HPDE6-E6E7 (cell line): ENCODE measurements around the gene TGFB1.
A peak's percentile ranks its signal among the peaks of the same experiment; 100 is the strongest.

ENCODE experiments used
- DNase-seq: peaks from one replicate; pipeline ENCODE4 v3.0.0; 2011; ENCODE audit warnings: missing footprints; ENCODE audit errors: extremely low spot score

The TGFB1 gene

GRCh38 chr19:41341669-41342490 lies 11.8 kb downstream of the TGFB1 start:
- DNase-seq: no peak

- DNase-seq: no peak
These were observed 13.8 kb downstream of the TGFB1 start for GRCh38 chr19:41339936-41340335.

- DNase-seq: no peak
These were observed 18.3 kb downstream of the TGFB1 start for GRCh38 chr19:41335467-41335866.

GRCh38 chr19:41334793-41335192 lies 18.9 kb downstream of the TGFB1 start:
- DNase-seq: no peak

- DNase-seq: no peak
These were observed 21.3 kb downstream of the TGFB1 start for GRCh38 chr19:41332468-41332867.

GRCh38 chr19:41332000-41332399 lies 21.7 kb downstream of the TGFB1 start:
- DNase-seq: no peak

GRCh38 chr19:41330946-41331678 lies 22.6 kb downstream of the TGFB1 start:
- DNase-seq: no peak

- DNase-seq: no peak
These were observed 23.2 kb downstream of the TGFB1 start for GRCh38 chr19:41330481-41330880.

GRCh38 chr19:41328842-41329225 lies 24.9 kb downstream of the TGFB1 start:
- DNase-seq: no peak

- DNase-seq: no peak
These were observed 25.4 kb downstream of the TGFB1 start for GRCh38 chr19:41328157-41328841.

GRCh38 chr19:41327576-41328156 lies 26.1 kb downstream of the TGFB1 start:
- DNase-seq: peak; percentile 92

- DNase-seq: no peak
These were observed 26.6 kb downstream of the TGFB1 start for GRCh38 chr19:41327076-41327575.

- no peak for DNase-seq
These were observed 27.6 kb downstream of the TGFB1 start for GRCh38 chr19:41325947-41326706.

- DNase-seq: no peak
These were observed 28.1 kb downstream of the TGFB1 start for GRCh38 chr19:41325640-41325946.

GRCh38 chr19:41324921-41325639 lies 28.6 kb downstream of the TGFB1 start:
- peak; percentile 80 for DNase-seq

GRCh38 chr19:41324231-41324702 lies 29.5 kb downstream of the TGFB1 start:
- DNase-seq: no peak

GRCh38 chr19:41323430-41324125 lies 30.1 kb downstream of the TGFB1 start:
- DNase-seq: no peak

- DNase-seq: no peak
These were observed 30.7 kb downstream of the TGFB1 start for GRCh38 chr19:41323023-41323422.

- DNase-seq: no peak
These were observed 31.3 kb downstream of the TGFB1 start for GRCh38 chr19:41322451-41322850.
